Astrocyte (in vitro differentiated cells and primary cell): ENCODE data around the gene ATF6. TPM values are rescaled to one million over a fixed set of nuclear protein-coding genes. Genes with fewer than 3 reads are reported as not detected.

Source experiments
- DNase-seq: peaks from one replicate; pipeline ENCODE4 v3.0.0-alpha.2; 2010; ENCODE audit warnings: low read depth
- FAIRE-seq: peaks from 2 replicates; lab custom pipeline; 2011; peaks lifted over from hg19 to GRCh38; lab: Jason Lieb, UNC
- H2AFZ ChIP-seq: 2 replicates; pipeline ENCODE4 v1.6.0; 2012; ENCODE audit warnings: low read depth, low read length, inconsistent platforms
- H3K27ac ChIP-seq: 2 replicates; pipeline ENCODE4 v1.5.1; 2011; ENCODE audit warnings: low read depth, low read length, inconsistent platforms
- H3K27me3 ChIP-seq: 2 replicates; pipeline ENCODE4 v1.6.0; 2011; ENCODE audit warnings: low read length, inconsistent platforms; ENCODE audit not compliant: insufficient read depth
- H3K36me3 ChIP-seq: 2 replicates; pipeline ENCODE4 v1.5.1; 2011; ENCODE audit warnings: low read length, inconsistent platforms; ENCODE audit not compliant: insufficient read depth
- H3K4me1 ChIP-seq: 2 replicates; pipeline ENCODE4 v1.5.1; 2011; ENCODE audit warnings: low read length, inconsistent platforms; ENCODE audit not compliant: insufficient read depth
- H3K4me2 ChIP-seq: 2 replicates; pipeline ENCODE4 v1.6.0; 2012; ENCODE audit warnings: low read length, inconsistent platforms
- H3K4me3 ChIP-seq: 2 replicates; pipeline ENCODE4 v1.5.1; 2011; ENCODE audit warnings: low read depth, mild to moderate bottlenecking, low read length, inconsistent platforms; ENCODE audit not compliant: insufficient read depth
- H3K79me2 ChIP-seq: 2 replicates; pipeline ENCODE4 v1.6.0; 2012; ENCODE audit warnings: mild to moderate bottlenecking, low read length, inconsistent platforms; ENCODE audit not compliant: insufficient read depth
- H3K9ac ChIP-seq: 2 replicates; pipeline ENCODE4 v1.6.0; 2012; ENCODE audit warnings: mild to moderate bottlenecking, low read length, inconsistent platforms
- H3K9me3 ChIP-seq: 2 replicates; pipeline ENCODE4 v1.5.1; 2012; ENCODE audit warnings: low read depth, mild to moderate bottlenecking, low read length, inconsistent platforms; ENCODE audit not compliant: insufficient read depth
- H4K20me1 ChIP-seq: 2 replicates; pipeline ENCODE4 v1.6.0; 2012; ENCODE audit warnings: low read length, inconsistent platforms; ENCODE audit not compliant: insufficient read depth
- H3K27ac Mint-ChIP-seq: one replicate; pipeline ENCODE4 v1.8.0; 2021; ENCODE audit warnings: mild to moderate bottlenecking, mixed read lengths; ENCODE audit not compliant: unreplicated experiment
- H3K27me3 Mint-ChIP-seq: one replicate; pipeline ENCODE4 v1.8.0; 2021; ENCODE audit warnings: low read depth, mixed read lengths; ENCODE audit not compliant: unreplicated experiment
- H3K36me3 Mint-ChIP-seq: one replicate; pipeline ENCODE4 v1.8.0; 2021; ENCODE audit warnings: low read depth, mixed read lengths; ENCODE audit not compliant: unreplicated experiment
- H3K4me1 Mint-ChIP-seq: one replicate; pipeline ENCODE4 v1.8.0; 2021; ENCODE audit warnings: low read depth, mixed read lengths; ENCODE audit not compliant: unreplicated experiment
- H3K4me3 Mint-ChIP-seq: one replicate; pipeline ENCODE4 v1.8.0; 2021; ENCODE audit warnings: mild to moderate bottlenecking, moderate library complexity, mixed read lengths; ENCODE audit not compliant: unreplicated experiment
- H3K9me3 Mint-ChIP-seq: one replicate; pipeline ENCODE4 v1.8.0; 2021; ENCODE audit warnings: mild to moderate bottlenecking, mixed read lengths; ENCODE audit not compliant: unreplicated experiment
- CTCF ChIP-seq: IDR thresholded peaks from 2 replicates; pipeline ENCODE4 v1.5.1; 2011; ENCODE audit warnings: low read depth, mild to moderate bottlenecking, inconsistent platforms, low read length, moderate library complexity; ENCODE audit not compliant: insufficient read depth
- EZH2 ChIP-seq: IDR thresholded peaks from 2 replicates; pipeline ENCODE4 v1.6.1; 2012; ENCODE audit warnings: mild to moderate bottlenecking, low read length, inconsistent platforms; ENCODE audit not compliant: insufficient read depth
- total RNA-seq: library from RNA; stranded (reverse); gene quantifications from 2 replicates; pipeline ENCODE4 v1.2.1, GENCODE V29; 2021

The ATF6 gene
- total RNA-seq, 1 donor from 2014 or later = 25.4 TPM

GRCh38 chr1:161834967-161835550 is 68.9 kb downstream of the ATF6 start:
- no peaks in the 10 kb centered on the region for H3K4me1 ChIP-seq
- Mint-ChIP-seq H3K27ac (peak overlapping the region; percentile 62), H3K9me3 (peaks cover 3% of the 10 kb centered on the region), H3K27me3 (no peaks in the 10 kb centered on the region), H3K4me3 (no peak overlapping the region), H3K36me3 (peaks cover 8% of the 10 kb centered on the region), H3K4me1 (peaks cover 9% of the 10 kb centered on the region)
- DNase-seq (peak; percentile 13), FAIRE-seq (no peak)
- H3K9ac ChIP-seq = no peak overlapping the region
- H3K27me3 ChIP-seq = no peaks in the 10 kb centered on the region
- TF ChIP-seq EZH2 = no peak
- TF ChIP-seq CTCF = no peak
- no peaks in the 10 kb centered on the region for H3K79me2 ChIP-seq
- no peak overlapping the region for H3K4me2 ChIP-seq
- no peak overlapping the region for H2AFZ ChIP-seq
- no peaks in the 10 kb centered on the region for H3K36me3 ChIP-seq
- no peak overlapping the region for H3K27ac ChIP-seq
- H3K9me3 ChIP-seq = no peaks in the 10 kb centered on the region
- no peak overlapping the region for H3K4me3 ChIP-seq
- no peaks in the 10 kb centered on the region for H4K20me1 ChIP-seq

GRCh38 chr1:161836018-161836417 is 69.9 kb downstream of the ATF6 start:
- Mint-ChIP-seq H3K27me3 (no peaks in the 10 kb centered on the region), H3K4me3 (no peak overlapping the region), H3K36me3 (peaks cover 8% of the 10 kb centered on the region), H3K27ac (peak overlapping the region; percentile 5), H3K9me3 (peaks cover 3% of the 10 kb centered on the region), H3K4me1 (peaks cover 9% of the 10 kb centered on the region)
- no peak overlapping the region for H3K27ac ChIP-seq
- no peaks in the 10 kb centered on the region for H3K79me2 ChIP-seq
- no peaks in the 10 kb centered on the region for H4K20me1 ChIP-seq
- TF ChIP-seq CTCF (no peak), EZH2 (no peak)
- H3K27me3 ChIP-seq = no peaks in the 10 kb centered on the region
- no peak overlapping the region for H3K9ac ChIP-seq
- no peaks in the 10 kb centered on the region for H3K4me1 ChIP-seq
- H3K4me3 ChIP-seq = no peak overlapping the region
- H3K4me2 ChIP-seq = no peak overlapping the region
- H2AFZ ChIP-seq = no peak overlapping the region
- FAIRE-seq (no peak), DNase-seq (peak; percentile 74)
- no peaks in the 10 kb centered on the region for H3K9me3 ChIP-seq
- no peaks in the 10 kb centered on the region for H3K36me3 ChIP-seq

GRCh38 chr1:161838362-161838761 is 72.2 kb downstream of the ATF6 start:
- H3K4me2 ChIP-seq = no peak overlapping the region
- TF ChIP-seq CTCF (no peak), EZH2 (no peak)
- no peak overlapping the region for H3K4me3 ChIP-seq
- H3K9ac ChIP-seq = no peak overlapping the region
- Mint-ChIP-seq H3K9me3 (no peaks in the 10 kb centered on the region), H3K27ac (no peak overlapping the region), H3K4me3 (no peak overlapping the region), H3K27me3 (no peaks in the 10 kb centered on the region), H3K36me3 (peaks cover 10% of the 10 kb centered on the region), H3K4me1 (peaks cover 9% of the 10 kb centered on the region)
- H3K36me3 ChIP-seq = no peaks in the 10 kb centered on the region
- H4K20me1 ChIP-seq = no peaks in the 10 kb centered on the region
- peaks cover 5% of the 10 kb centered on the region for H3K4me1 ChIP-seq
- DNase-seq (no peak), FAIRE-seq (no peak)
- no peak overlapping the region for H2AFZ ChIP-seq
- no peaks in the 10 kb centered on the region for H3K27me3 ChIP-seq
- H3K79me2 ChIP-seq = no peaks in the 10 kb centered on the region
- no peaks in the 10 kb centered on the region for H3K9me3 ChIP-seq
- no peak overlapping the region for H3K27ac ChIP-seq
